ENCODE measurements around the gene ADD2. TPM values are rescaled to one million over a fixed set of nuclear protein-coding genes. Genes with fewer than 3 reads are reported as not detected.

Gene ADD2
- total RNA-seq, 2 donors from 2014 or later, result 14.8 to 53.0 TPM

DNA sequence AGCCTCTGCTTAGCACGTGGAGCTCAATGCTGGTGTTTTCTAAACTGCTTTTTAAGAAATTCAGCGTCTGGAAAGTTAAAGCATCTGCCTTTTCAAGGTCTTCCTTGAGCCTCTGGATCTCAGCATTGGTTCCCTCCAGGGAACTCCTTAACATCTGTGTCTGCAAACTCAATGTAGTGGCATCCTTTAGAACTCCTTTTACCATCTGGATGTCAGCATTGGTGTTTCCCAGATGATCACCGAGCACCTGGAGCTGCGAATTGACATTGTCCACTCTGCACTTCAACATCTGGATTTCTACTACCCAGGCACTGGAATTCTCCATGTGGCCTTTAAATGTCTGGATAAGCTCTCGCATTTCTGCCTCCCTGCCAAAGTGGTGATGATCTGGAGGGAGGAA, 48.7 kb upstream of the ADD2 start:
- no peak for DNase-seq
- no peak overlapping the region for H3K27ac Mint-ChIP-seq
- H3K36me3 Mint-ChIP-seq (ENCODE audit: low read depth), result no peaks in the 10 kb centered on the region
- H3K9me3 ChIP-seq (ENCODE audit: control insufficient read depth, low read length), result no peaks in the 10 kb centered on the region
- no peak overlapping the region for H3K9ac ChIP-seq (ENCODE audit: extremely low read depth, low read length, poor library complexity, severe bottlenecking)
- H3K27me3 ChIP-seq (ENCODE audit: control insufficient read depth, insufficient read depth, low read length, poor library complexity, severe bottlenecking), result no peaks in the 10 kb centered on the region
- H3K4me1 Mint-ChIP-seq, result no peaks in the 10 kb centered on the region
- no peak overlapping the region for H3K4me3 ChIP-seq (ENCODE audit: low read length)
- no peaks in the 10 kb centered on the region for H3K36me3 ChIP-seq (ENCODE audit: control insufficient read depth, insufficient read depth, low read length)
- H3K27ac ChIP-seq (ENCODE audit: low read depth, low read length), result no peak overlapping the region
- no peaks in the 10 kb centered on the region for H3K4me1 ChIP-seq (ENCODE audit: control insufficient read depth, insufficient read depth, low read length)
- 89 to 94% methylated on average over 5 of the region's 5 CpGs for WGBS, 2 experiments (ENCODE audit: insufficient coverage in 1 of 2, insufficient read length in 1 of 2)
- peaks cover 35% of the 10 kb centered on the region for H3K27me3 Mint-ChIP-seq (ENCODE audit: insufficient read depth)
- TF ChIP-seq, protein P1, sequence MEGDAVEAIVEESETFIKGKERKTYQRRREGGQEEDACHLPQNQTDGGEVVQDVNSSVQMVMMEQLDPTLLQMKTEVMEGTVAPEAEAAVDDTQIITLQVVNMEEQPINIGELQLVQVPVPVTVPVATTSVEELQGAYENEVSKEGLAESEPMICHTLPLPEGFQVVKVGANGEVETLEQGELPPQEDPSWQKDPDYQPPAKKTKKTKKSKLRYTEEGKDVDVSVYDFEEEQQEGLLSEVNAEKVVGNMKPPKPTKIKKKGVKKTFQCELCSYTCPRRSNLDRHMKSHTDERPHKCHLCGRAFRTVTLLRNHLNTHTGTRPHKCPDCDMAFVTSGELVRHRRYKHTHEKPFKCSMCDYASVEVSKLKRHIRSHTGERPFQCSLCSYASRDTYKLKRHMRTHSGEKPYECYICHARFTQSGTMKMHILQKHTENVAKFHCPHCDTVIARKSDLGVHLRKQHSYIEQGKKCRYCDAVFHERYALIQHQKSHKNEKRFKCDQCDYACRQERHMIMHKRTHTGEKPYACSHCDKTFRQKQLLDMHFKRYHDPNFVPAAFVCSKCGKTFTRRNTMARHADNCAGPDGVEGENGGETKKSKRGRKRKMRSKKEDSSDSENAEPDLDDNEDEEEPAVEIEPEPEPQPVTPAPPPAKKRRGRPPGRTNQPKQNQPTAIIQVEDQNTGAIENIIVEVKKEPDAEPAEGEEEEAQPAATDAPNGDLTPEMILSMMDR (conservative IDR thresholded peaks at IDR 0.05), result no peak
- H3K4me3 Mint-ChIP-seq, result no peak overlapping the region
- H3K9me3 Mint-ChIP-seq, result no peaks in the 10 kb centered on the region

DNA sequence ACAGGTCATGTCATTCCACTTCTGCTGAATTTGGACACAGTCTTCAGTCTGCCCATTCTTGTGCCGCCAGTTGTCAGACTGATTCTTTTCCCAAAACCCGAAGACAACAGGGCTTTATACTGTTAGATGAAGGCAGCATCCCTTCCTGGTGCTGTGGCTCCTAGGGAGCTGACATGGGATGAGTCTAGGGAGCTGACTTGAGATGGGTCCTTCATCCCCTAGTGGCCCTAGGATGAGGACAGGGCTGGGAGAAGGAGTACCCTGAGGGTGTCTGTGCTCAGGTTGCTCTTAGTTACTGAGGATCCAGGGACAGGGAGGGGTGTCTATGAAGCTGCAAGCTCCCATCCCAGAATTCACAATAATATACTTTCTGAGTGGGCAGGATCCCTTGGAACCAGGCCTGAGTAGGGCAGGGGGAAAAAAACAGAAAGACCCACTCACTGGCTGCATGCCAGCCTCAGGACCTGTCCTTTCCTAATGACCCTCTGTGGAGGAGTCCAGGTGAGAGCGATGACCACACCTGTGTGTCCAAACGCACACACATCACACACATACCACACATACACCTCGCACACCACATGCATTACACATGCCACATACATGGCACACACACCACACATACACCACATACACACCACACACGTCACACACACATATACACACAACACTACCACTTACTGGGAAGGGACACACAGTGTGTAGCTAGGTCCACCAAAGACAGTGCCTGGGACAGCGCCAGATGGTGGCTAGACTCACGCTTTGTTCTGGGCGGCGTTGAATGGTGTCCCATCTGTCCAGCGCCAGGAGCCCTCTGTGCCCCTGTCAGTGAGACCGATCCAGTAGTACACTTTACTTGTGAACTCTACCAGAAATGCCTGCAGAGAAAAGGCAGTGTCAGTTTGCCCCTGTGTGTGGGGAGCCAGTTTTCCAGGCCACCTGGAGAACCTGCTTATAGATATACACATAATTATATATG, 41.3 kb upstream of the ADD2 start:
- Mint-ChIP-seq H3K4me1 (no peaks in the 10 kb centered on the region), H3K27ac (no peak overlapping the region), H3K4me3 (no peak overlapping the region), H3K9me3 (no peaks in the 10 kb centered on the region), H3K27me3 (ENCODE audit: insufficient read depth) (peaks cover 28% of the 10 kb centered on the region), H3K36me3 (ENCODE audit: low read depth) (no peaks in the 10 kb centered on the region)
- no peak overlapping the region for H3K9ac ChIP-seq (ENCODE audit: extremely low read depth, low read length, poor library complexity, severe bottlenecking)
- 90 to 97% methylated on average over 8 to 12 of the region's 12 CpGs for WGBS, 2 experiments (ENCODE audit: insufficient coverage in 1 of 2, insufficient read length in 1 of 2)
- DNase-seq, result no peak
- H3K4me3 ChIP-seq (ENCODE audit: low read length), result no peak overlapping the region
- H3K27me3 ChIP-seq (ENCODE audit: control insufficient read depth, insufficient read depth, low read length, poor library complexity, severe bottlenecking), result no peaks in the 10 kb centered on the region
- H3K36me3 ChIP-seq (ENCODE audit: control insufficient read depth, insufficient read depth, low read length), result no peaks in the 10 kb centered on the region
- TF ChIP-seq, protein P1 (conservative IDR thresholded peaks at IDR 0.05), result no peak
- H3K9me3 ChIP-seq (ENCODE audit: control insufficient read depth, low read length), result no peaks in the 10 kb centered on the region
- no peak overlapping the region for H3K27ac ChIP-seq (ENCODE audit: low read depth, low read length)
- H3K4me1 ChIP-seq (ENCODE audit: control insufficient read depth, insufficient read depth, low read length), result no peaks in the 10 kb centered on the region

DNA sequence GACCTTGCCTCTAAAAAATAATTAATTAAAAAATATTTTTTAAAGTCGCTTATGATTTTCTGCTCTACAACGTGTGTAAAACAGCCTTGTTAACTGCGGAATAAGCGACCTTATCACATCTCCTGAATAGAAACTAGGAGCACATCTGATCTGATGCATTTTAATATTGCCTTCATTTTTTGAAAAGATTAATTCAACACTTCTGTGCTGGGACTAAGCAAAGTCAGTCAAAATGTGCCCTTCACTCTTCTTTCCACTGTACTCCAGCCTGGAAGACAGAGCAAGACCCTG, 39.8 kb upstream of the ADD2 start:
- Histone ChIP-seq H3K36me3 (ENCODE audit: control insufficient read depth, insufficient read depth, low read length) (no peaks in the 10 kb centered on the region), H3K4me1 (ENCODE audit: control insufficient read depth, insufficient read depth, low read length) (no peaks in the 10 kb centered on the region), H3K9me3 (ENCODE audit: control insufficient read depth, low read length) (no peaks in the 10 kb centered on the region), H3K4me3 (ENCODE audit: low read length) (no peak overlapping the region), H3K9ac (ENCODE audit: extremely low read depth, low read length, poor library complexity, severe bottlenecking) (no peak overlapping the region), H3K27ac (ENCODE audit: low read depth, low read length) (no peak overlapping the region), H3K27me3 (ENCODE audit: control insufficient read depth, insufficient read depth, low read length, poor library complexity, severe bottlenecking) (no peaks in the 10 kb centered on the region)
- TF ChIP-seq, protein P1 (conservative IDR thresholded peaks at IDR 0.05), result no peak
- H3K36me3 Mint-ChIP-seq (ENCODE audit: low read depth), result no peaks in the 10 kb centered on the region
- H3K9me3 Mint-ChIP-seq, result no peaks in the 10 kb centered on the region
- 89 to 93% methylated on average over 4 of the region's 4 CpGs for WGBS, 2 experiments (ENCODE audit: insufficient coverage in 1 of 2, insufficient read length in 1 of 2)
- DNase-seq, result no peak
- no peak overlapping the region for H3K27ac Mint-ChIP-seq
- no peaks in the 10 kb centered on the region for H3K4me1 Mint-ChIP-seq
- H3K27me3 Mint-ChIP-seq (ENCODE audit: insufficient read depth), result peaks cover 25% of the 10 kb centered on the region
- no peak overlapping the region for H3K4me3 Mint-ChIP-seq
